Measurements from ENCODE around the gene RGMB.

DNA sequence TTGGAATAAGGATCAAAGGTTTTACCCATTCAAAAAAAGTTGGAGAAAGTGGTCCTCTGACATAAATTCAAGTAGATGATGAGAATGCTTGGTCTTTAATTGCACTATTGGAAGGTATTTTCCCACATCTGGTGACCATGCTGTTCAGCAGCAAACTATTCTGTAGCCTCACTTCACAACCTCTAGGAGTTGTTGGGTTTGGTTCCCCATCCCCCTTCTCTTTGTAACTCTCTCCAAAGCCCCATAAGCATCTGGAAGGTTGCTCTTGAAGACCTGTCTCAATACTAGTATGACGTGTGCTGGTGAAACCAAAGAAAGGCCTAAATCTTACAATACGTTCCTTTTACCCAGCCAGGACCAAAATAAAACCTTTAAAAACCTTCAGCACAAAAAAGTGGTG lies 8.5 kb downstream of the RGMB start:
- TF ChIP-seq, protein P1, sequence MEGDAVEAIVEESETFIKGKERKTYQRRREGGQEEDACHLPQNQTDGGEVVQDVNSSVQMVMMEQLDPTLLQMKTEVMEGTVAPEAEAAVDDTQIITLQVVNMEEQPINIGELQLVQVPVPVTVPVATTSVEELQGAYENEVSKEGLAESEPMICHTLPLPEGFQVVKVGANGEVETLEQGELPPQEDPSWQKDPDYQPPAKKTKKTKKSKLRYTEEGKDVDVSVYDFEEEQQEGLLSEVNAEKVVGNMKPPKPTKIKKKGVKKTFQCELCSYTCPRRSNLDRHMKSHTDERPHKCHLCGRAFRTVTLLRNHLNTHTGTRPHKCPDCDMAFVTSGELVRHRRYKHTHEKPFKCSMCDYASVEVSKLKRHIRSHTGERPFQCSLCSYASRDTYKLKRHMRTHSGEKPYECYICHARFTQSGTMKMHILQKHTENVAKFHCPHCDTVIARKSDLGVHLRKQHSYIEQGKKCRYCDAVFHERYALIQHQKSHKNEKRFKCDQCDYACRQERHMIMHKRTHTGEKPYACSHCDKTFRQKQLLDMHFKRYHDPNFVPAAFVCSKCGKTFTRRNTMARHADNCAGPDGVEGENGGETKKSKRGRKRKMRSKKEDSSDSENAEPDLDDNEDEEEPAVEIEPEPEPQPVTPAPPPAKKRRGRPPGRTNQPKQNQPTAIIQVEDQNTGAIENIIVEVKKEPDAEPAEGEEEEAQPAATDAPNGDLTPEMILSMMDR (IDR thresholded peaks at IDR 0.05; ENCODE audit: extremely low read depth in 1 of 2, insufficient read depth in 1 of 2, low read depth in 1 of 2, low read length in 2 of 2): no peak
- no peak for TF ChIP-seq JUN (IDR thresholded peaks at IDR 0.05; ENCODE audit: borderline replicate concordance, insufficient read depth, insufficient read length, low read depth)
- TF ChIP-seq EZH2 (IDR thresholded peaks at IDR 0.05; ENCODE audit: borderline replicate concordance, low read depth, low read length, severe bottlenecking): no peak
- TF ChIP-seq FOS (IDR thresholded peaks at IDR 0.05; ENCODE audit: borderline replicate concordance, insufficient read depth, low read length): no peak
- no peak for TF ChIP-seq POLR2A (IDR thresholded peaks at IDR 0.05; ENCODE audit: low read depth, low read length)
- TF ChIP-seq POLR2AphosphoS5 (IDR thresholded peaks at IDR 0.05; ENCODE audit: insufficient read depth, low read depth, low read length): no peak

All from endothelial cell of umbilical vein (primary cell).